HG02610 (cell line): Measurements from ENCODE around the gene HKDC1.
"Not testable (repeated sequence)": the region's sequence is repeated elsewhere in the genome, so short reads cannot be mapped to it uniquely, and the experiment has no call there.

Experiments used
- ATAC-seq: cut with Tn5 transposase; IDR thresholded peaks from one replicate; pipeline ENCODE4 v1.9.1; 2021; ENCODE audit warnings: mild to moderate bottlenecking, moderate library complexity; ENCODE audit not compliant: unreplicated experiment

The HKDC1 gene

GRCh38 chr10:69278446-69278963 is 58.4 kb downstream of the HKDC1 start, which contains the start of gene HK1:
HK1 (plus strand) TSS chr10:69278496.
- no peak for ATAC-seq

DNA sequence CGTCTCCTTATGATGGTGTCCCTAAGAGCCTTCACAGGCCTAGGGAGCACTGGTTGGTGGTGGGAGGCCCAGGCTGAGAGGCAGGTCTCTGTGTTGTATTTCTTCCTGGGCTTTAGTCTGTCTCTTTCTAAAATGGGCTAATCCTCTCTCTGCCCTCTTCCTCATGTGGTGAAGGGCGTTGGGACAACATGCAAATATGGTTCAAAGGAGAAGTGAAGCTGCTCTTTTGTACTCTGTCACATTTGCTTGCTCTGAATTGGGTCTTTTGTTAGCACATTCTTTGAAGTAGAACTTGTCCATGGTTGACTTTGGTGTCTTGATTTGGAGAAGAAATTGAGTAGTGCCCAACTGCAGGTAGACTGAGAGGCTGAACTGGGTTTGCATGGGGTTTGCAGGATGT is 59.0 kb downstream of the HKDC1 start:
- no peak for ATAC-seq

GRCh38 chr10:69281507-69282413 is 61.6 kb downstream of the HKDC1 start:
- ATAC-seq, result no peak

GRCh38 chr10:69284402-69284801 is 64.3 kb downstream of the HKDC1 start:
- not testable (repeated sequence) for ATAC-seq

DNA sequence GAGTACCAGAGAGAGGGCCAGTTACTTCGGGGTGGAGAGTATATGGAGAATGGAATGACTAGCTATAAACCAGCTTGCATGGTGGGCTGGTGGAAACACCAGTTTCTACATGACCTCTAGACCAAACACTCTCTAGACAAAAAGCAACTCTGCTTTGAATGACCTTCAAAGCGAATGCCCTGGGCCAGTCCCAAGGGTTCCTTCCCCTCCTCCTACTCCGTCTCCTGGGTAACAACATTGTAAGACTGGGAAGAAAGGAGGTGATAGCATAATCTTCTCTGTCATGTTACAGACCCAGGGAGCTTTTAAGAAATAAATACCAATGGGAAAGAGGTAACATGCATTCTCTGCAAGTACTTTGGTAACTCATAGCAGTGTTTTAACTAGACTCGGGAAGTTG is 65.6 kb downstream of the HKDC1 start:
- ATAC-seq, result no peak

- no peak for ATAC-seq
Observed at GRCh38 chr10:69287181-69287580, 67.0 kb downstream of the HKDC1 start.

DNA sequence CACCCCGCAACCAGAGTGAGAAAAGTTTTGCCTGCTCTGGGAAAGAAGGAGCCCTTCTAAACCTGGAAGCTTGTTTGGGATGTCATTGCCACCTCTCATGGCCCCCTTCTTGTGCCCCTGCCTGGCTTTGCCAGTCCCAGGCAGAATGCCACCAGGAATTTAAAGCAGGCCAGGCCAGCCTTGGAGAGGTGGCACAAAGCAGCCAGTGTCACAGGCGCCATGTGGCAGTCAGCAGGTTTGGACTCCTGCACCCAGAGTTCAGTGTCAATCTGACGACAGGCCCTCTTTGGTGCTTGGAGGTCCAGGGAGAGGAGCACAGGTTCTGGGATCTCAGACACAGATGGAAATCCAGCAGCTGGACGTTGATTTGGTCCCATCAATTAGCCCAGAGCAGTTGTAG is 70.9 kb downstream of the HKDC1 start:
- no peak for ATAC-seq

DNA sequence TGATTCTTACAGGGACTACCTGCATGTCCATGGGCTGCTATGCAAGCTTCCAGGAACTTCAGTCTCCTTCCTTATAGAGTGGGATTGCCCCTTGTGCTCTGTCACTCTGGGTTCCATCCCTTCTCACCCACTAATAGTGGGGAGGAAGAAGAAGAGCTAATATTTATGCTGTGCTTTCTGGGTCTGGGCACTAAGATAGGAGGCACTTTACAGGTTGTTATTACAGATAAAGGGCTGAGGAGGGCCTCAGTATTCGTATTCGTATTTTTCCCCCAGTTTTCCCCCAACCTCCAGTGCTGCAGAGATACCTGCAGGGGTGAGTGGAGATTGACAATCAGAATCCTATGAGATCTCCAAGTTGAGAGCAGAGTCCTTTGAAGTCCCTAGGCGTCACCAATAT is 72.3 kb downstream of the HKDC1 start:
- ATAC-seq, result no peak

GRCh38 chr10:69295027-69295636 is 75.0 kb downstream of the HKDC1 start:
- no peak for ATAC-seq

GRCh38 chr10:69303632-69304051 is 83.5 kb downstream of the HKDC1 start:
- no peak for ATAC-seq

GRCh38 chr10:69306421-69306820 is 86.3 kb downstream of the HKDC1 start:
- ATAC-seq, result no peak

- no peak for ATAC-seq
Observed at GRCh38 chr10:69307434-69307833, 87.3 kb downstream of the HKDC1 start.

GRCh38 chr10:69308304-69308703 is 88.2 kb downstream of the HKDC1 start:
- not testable (repeated sequence) for ATAC-seq

- ATAC-seq, result no peak
Observed at GRCh38 chr10:69311309-69311708, 91.2 kb downstream of the HKDC1 start.

DNA sequence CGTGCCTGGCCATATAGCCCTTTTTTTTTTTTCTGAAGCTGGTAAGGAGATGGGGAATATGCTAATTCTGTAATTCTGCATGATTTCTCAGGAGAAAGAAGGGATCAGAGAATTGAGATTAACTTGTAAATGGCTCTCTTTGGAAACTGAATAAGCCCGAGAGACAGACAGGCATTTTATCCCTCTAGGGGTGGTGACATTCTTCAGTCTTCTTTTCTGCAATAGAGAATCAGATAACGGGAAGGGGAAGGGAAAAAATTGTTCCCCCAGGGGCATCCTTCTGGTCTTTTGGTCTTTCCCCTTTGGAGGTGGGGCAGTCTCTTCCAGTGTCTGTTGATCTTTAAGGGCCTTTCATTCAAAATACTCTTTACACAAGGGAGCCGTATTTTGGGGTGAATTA is 92.4 kb downstream of the HKDC1 start:
- ATAC-seq, result no peak

DNA sequence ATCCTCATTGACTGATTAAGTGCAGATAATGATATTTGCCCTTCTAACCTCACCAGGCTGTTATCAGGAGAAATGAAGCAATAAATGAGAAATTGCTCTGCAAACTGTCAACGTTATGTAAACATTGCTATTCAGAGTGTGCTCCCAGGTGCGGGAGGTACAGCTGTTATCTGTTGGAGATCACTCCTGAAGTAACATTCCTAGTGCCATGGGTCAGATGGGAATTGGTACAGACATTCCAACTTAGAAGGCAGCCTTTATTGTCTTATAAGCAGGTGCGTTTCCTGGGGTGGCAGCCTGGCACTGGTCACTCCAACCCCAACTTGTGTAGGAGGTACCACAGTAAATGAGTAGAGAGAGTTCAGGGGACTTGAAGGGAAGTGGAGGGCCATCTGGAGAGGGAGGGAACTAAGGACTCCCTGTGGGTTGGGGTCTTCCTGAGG is 95.0 kb downstream of the HKDC1 start:
- no peak for ATAC-seq

GRCh38 chr10:69315610-69316312 is 95.6 kb downstream of the HKDC1 start:
- no peak for ATAC-seq

- ATAC-seq, result no peak
Observed at GRCh38 chr10:69316313-69317059, 96.4 kb downstream of the HKDC1 start.
